Transverse colon (tissue), 4 donors: ENCODE results near the gene ANKRD10. TPM values are rescaled to one million over a fixed set of nuclear protein-coding genes. Genes with fewer than 3 reads are reported as not detected.

Experiments
- DNase-seq: peaks from one replicate; pipeline ENCODE4 v3.0.0-alpha.2; 2019
- H3K27ac ChIP-seq, 4 donors: fragments of 200-600 bp; sonication (generic); 2 replicates each; pipeline ENCODE4 v1.5.1; 2016 to 2018; ENCODE audit warnings: inconsistent platforms in 4 of 4
- H3K27me3 ChIP-seq: fragments of 200-600 bp; sonication (generic); 2 replicates; pipeline ENCODE4 v1.5.1; 2017; ENCODE audit warnings: inconsistent platforms
- H3K36me3 ChIP-seq, 4 donors: fragments of 200-600 bp; sonication (generic); 2 replicates each; pipeline ENCODE4 v1.5.1; 2017 to 2019; ENCODE audit warnings: inconsistent platforms in 4 of 4
- H3K4me1 ChIP-seq, 4 donors: fragments of 200-600 bp; sonication (generic); 2 replicates each; pipeline ENCODE4 v1.5.1; 2017 to 2020; ENCODE audit warnings: inconsistent platforms in 4 of 4
- H3K4me3 ChIP-seq, 4 donors: fragments of 200-600 bp; sonication (generic); 1 replicate in 1 of 4; 2 replicates in 3 of 4; pipeline versions ENCODE4 v1.5.1 to v1.6.1; 2017 to 2019; ENCODE audit warnings: inconsistent platforms in 4 of 4
- H3K9me3 ChIP-seq, 2 donors: fragments of 200-600 bp; sonication (generic); 2 replicates each; pipeline ENCODE4 v1.5.1; 2017 to 2019; ENCODE audit warnings: inconsistent platforms in 2 of 2
- CTCF ChIP-seq, 5 experiments: fragments of 200-600 bp in 3 of 5; fragments of 450-650 bp in 2 of 5; sonication (generic) in 3 of 5; IDR thresholded peaks; 1 replicate in 2 of 5; 2 replicates in 3 of 5; pipeline ENCODE4 v1.5.1; 2016 to 2017; ENCODE audit warnings: antibody characterized with exemption in 5 of 5, inconsistent platforms in 3 of 5, mild to moderate bottlenecking in 2 of 5, moderate library complexity in 1 of 5
- EP300 ChIP-seq: sonication (generic); formaldehyde crosslinking; IDR thresholded peaks from one replicate; pipeline ENCODE4 v1.6.1; 2017; ENCODE audit warnings: antibody characterized with exemption, low read depth
- POLR2A ChIP-seq: fragments of 450-650 bp; IDR thresholded peaks from one replicate; pipeline ENCODE4 v1.6.1; 2016; ENCODE audit warnings: antibody characterized with exemption, mild to moderate bottlenecking, moderate library complexity
- POLR2AphosphoS5 ChIP-seq, 3 donors: sonication (generic); formaldehyde crosslinking; IDR thresholded peaks; one replicate each; pipeline ENCODE4 v1.6.1; 2016; ENCODE audit warnings: antibody characterized with exemption in 3 of 3
- WGBS, 2 donors: methylation state at CpG; one replicate each; pipeline ENCODE4 v1.1.5; 2018; ENCODE audit warnings: low coverage in 1 of 2; 5-methylcytosine and 5-hydroxymethylcytosine counted together
- in situ Hi-C, 4 donors: fragments of 200-750 bp; cut with MboI; loops; one replicate each; pipeline versions ENCODE4 v1.15.0 to v1.15.1; 2017; ENCODE audit warnings: low sequenced_read_pairs in 3 of 4, low pct_ligation_motif_present in 1 of 4, low pct_unique_long_range_greater_than_20kb in 1 of 4
- intact Hi-C: fragments of 100-400 bp; cut with DNase I; formaldehyde crosslinking; loops from one replicate; pipeline ENCODE4 v1.15.1; 2023; ENCODE audit warnings: low total_unique reads
- total RNA-seq, 4 donors: library from RNA; depleted of rRNA; stranded (reverse); fragments of >200 nt; gene quantifications; one replicate each; pipeline ENCODE4 v1.1.0, GENCODE V29; 2016

Gene ANKRD10
- total RNA-seq, 4 donors from 2014 or later = 124 to 286 (median 188) TPM

DNA sequence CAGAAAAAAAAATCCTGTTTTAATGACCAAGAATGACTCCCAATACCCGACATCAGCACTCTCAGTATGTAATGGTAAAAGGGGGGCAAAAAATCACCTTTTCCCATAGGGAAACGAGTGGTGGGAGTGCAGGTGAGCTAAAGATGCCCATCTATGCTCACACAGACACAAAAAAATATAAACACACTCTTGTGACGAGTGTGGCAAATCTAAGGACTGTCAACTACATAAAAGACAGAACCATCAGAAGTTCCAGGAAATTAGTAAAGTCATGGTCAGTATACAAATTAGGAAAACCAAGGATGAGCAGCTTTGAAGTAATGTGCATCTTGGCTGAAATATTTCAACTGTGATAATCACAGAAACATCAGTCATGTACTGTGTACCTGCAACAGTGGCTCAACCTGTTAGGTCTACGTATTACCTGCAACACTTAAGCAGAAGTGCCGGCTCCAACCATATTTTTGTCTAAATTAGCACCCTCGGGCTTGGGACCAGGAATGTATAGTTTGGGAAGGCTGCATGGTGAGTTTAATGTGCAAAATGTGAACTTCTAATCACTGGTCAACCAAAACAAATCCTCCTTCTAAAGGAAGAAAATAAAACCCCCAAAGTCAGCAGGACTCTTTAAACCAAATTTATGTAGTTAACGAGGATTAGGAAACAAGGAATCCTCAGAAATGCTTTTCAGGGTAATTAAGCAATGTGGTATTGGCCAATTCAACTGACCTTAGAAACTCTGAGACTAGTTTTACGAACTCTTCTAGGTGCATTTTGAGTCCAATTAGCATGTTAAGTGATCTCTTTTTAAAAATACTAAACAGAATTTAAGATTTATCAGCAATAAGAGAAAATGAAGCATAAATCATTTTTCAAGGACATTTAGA, 24.3 kb downstream of the ANKRD10 start:
- H3K4me3 ChIP-seq = no peak overlapping the region
- in situ Hi-C loops = no loop called here
- H3K4me1 ChIP-seq = peaks cover 0 to 21% (median 7%) of the 10 kb centered on the region in 4 donors
- H3K27me3 ChIP-seq = no peaks in the 10 kb centered on the region
- no peaks in the 10 kb centered on the region for H3K9me3 ChIP-seq
- H3K27ac ChIP-seq = no peak overlapping the region
- WGBS, 2 donors = 82 to 84% methylated on average over 5 to 8 of the region's 8 CpGs
- TF ChIP-seq POLR2A (no peak), CTCF (IDR thresholded peaks at IDR 0.05) (no peak), EP300 (no peak), POLR2AphosphoS5 (IDR thresholded peaks at IDR 0.05) (no peak)
- peaks cover 0 to 14% (median 5%) of the 10 kb centered on the region in 4 donors for H3K36me3 ChIP-seq
- DNase-seq = no peak
- intact Hi-C loops = no loop called here

DNA sequence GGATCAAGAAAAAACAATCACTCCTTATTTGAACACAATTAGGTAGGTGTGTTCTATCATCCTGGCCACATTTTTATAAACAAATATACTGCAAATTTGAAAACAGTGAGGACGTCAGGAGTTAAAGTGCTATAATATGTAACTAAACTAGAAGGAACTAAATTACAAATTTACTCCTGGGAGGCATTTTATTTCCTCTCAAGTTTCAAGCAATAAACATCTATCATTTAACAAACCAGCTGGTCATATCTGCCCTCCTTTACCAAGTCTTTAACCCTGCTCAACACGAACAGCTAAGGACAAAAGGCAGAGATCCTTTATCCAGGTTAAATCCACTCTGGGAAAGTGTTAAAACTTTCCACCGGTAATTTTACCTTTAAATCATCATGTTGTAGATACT, 26.5 kb downstream of the ANKRD10 start:
- DNase-seq = no peak
- in situ Hi-C loops (no loop called here), intact Hi-C loops (no loop called here)
- Histone ChIP-seq H3K4me1 (peaks cover 0 to 21% (median 7%) of the 10 kb centered on the region in 4 donors), H3K9me3 (no peaks in the 10 kb centered on the region), H3K27me3 (no peaks in the 10 kb centered on the region), H3K4me3 (no peak overlapping the region), H3K27ac (peak overlapping the region; percentile 10 to 40 (median 26)), H3K36me3 (peaks cover 0 to 8% (median 2%) of the 10 kb centered on the region in 4 donors)
- no peak for TF ChIP-seq POLR2A
- no peak for TF ChIP-seq POLR2AphosphoS5 (IDR thresholded peaks at IDR 0.05)
- TF ChIP-seq EP300 = no peak
- TF ChIP-seq CTCF (IDR thresholded peaks at IDR 0.05) = no peak
- 36 to 48% methylated on average over 3 of the region's 3 CpGs for WGBS, 2 donors

- intact Hi-C loops = no loop called here
- in situ Hi-C loops = no loop called here
- H3K27me3 ChIP-seq = no peaks in the 10 kb centered on the region
- no peak overlapping the region for H3K4me3 ChIP-seq
- TF ChIP-seq EP300 (no peak), POLR2AphosphoS5 (IDR thresholded peaks at IDR 0.05) (peak in 1 of 3 donors; percentile 15), CTCF (IDR thresholded peaks at IDR 0.05) (no peak), POLR2A (no peak)
- H3K36me3 ChIP-seq = peaks cover 0 to 4% (median under 1%) of the 10 kb centered on the region in 4 donors
- no peaks in the 10 kb centered on the region for H3K9me3 ChIP-seq
- H3K27ac ChIP-seq = peak overlapping the region; percentile 10 to 40 (median 26)
- DNase-seq = no peak
- H3K4me1 ChIP-seq = peaks cover 0 to 21% (median 7%) of the 10 kb centered on the region in 4 donors
- 25 to 67% methylated on average over 1 to 9 of the region's 9 CpGs for WGBS, 2 donors
Observed at GRCh38 chr13:110887597-110888333, 27.1 kb downstream of the ANKRD10 start.

GRCh38 chr13:110886870-110887596, 27.8 kb downstream of the ANKRD10 start:
- Histone ChIP-seq H3K27ac (peak overlapping the region in 1 of 4 donors; percentile 33), H3K27me3 (no peaks in the 10 kb centered on the region), H3K4me3 (no peak overlapping the region), H3K9me3 (no peaks in the 10 kb centered on the region), H3K36me3 (no peaks in the 10 kb centered on the region), H3K4me1 (peaks cover 0 to 21% (median 7%) of the 10 kb centered on the region in 4 donors)
- DNase-seq = no peak
- intact Hi-C loops (no loop called here), in situ Hi-C loops (no loop called here)
- 10 to 62% methylated on average over 2 to 5 of the region's 5 CpGs for WGBS, 2 donors
- TF ChIP-seq POLR2A (no peak), EP300 (no peak)
